HG03521 (cell line): Measurements from ENCODE around the gene CPNE9.

ENCODE experiments used
- ATAC-seq: cut with Tn5 transposase; IDR thresholded peaks from one replicate; pipeline ENCODE4 v1.9.1; 2021; ENCODE audit warnings: mild to moderate bottlenecking, moderate library complexity; ENCODE audit not compliant: unreplicated experiment

Gene CPNE9

GRCh38 chr3:9703736-9704346 is at the start of gene CPNE9:
TSS of gene CPNE9 (plus strand) at chr3:9703833. CDS start at chr3:9703997, 164 bp downstream.
- ATAC-seq: no peak

GRCh38 chr3:9659849-9660248 is 43.8 kb upstream of the CPNE9 start:
- ATAC-seq: no peak

- no peak for ATAC-seq
Observed at GRCh38 chr3:9660972-9661371, 42.7 kb upstream of the CPNE9 start.

GRCh38 chr3:9664119-9664751 is 39.4 kb upstream of the CPNE9 start:
- no peak for ATAC-seq

- ATAC-seq: no peak
Observed at GRCh38 chr3:9666704-9667445, 36.8 kb upstream of the CPNE9 start.

- ATAC-seq: no peak
Observed at GRCh38 chr3:9669277-9669676, 34.4 kb upstream of the CPNE9 start.

- ATAC-seq: no peak
Observed at GRCh38 chr3:9669720-9670432, 33.8 kb upstream of the CPNE9 start.

- ATAC-seq: no peak
Observed at GRCh38 chr3:9673082-9673481, 30.6 kb upstream of the CPNE9 start.

GRCh38 chr3:9673752-9674151 is 29.9 kb upstream of the CPNE9 start:
- ATAC-seq: no peak

- ATAC-seq: no peak
Observed at GRCh38 chr3:9675736-9676290, 27.8 kb upstream of the CPNE9 start.

- no peak for ATAC-seq
Observed at GRCh38 chr3:9676785-9677184, 26.8 kb upstream of the CPNE9 start.

- no peak for ATAC-seq
Observed at GRCh38 chr3:9678493-9678892, 25.1 kb upstream of the CPNE9 start.

- ATAC-seq: no peak
Observed at GRCh38 chr3:9679476-9680080, 24.1 kb upstream of the CPNE9 start.

- ATAC-seq: no peak
Observed at GRCh38 chr3:9681011-9681722, 22.5 kb upstream of the CPNE9 start.

GRCh38 chr3:9681723-9682081 is 21.9 kb upstream of the CPNE9 start:
- ATAC-seq: no peak

- no peak for ATAC-seq
Observed at GRCh38 chr3:9682096-9682495, 21.5 kb upstream of the CPNE9 start.

- no peak for ATAC-seq
Observed at GRCh38 chr3:9683426-9683825, 20.2 kb upstream of the CPNE9 start.

- ATAC-seq: no peak
Observed at GRCh38 chr3:9685216-9686049, 18.2 kb upstream of the CPNE9 start.

GRCh38 chr3:9686050-9686550 is 17.5 kb upstream of the CPNE9 start:
- ATAC-seq: no peak
